ENCODE data around the gene ATN1. TPM values are rescaled to one million over a fixed set of nuclear protein-coding genes. Genes with fewer than 3 reads are reported as not detected.

The ATN1 gene
- total and polyA plus RNA-seq, 2 of the 4 experiments (the other 2 are of a cell fraction): 3.4 to 58.7 TPM

- in situ Hi-C loops (cut with MboI; ENCODE audit: low sequenced_read_pairs) (no loop called here), intact Hi-C loops (cut with micrococcal nuclease) (loop anchor here (1.0 to 2.0 kb wide), 3 partner anchors 14 to 51 kb away; partner anchors contain the start of gene SPSB2), dilution Hi-C loops (cut with HindIII; ENCODE audit: low sequenced_read_pairs, unreplicated experiment) (no loop called here)
- Histone ChIP-seq H2AK5ac (ENCODE audit: low read depth, low read length) (no peak overlapping the region), H3K14ac (replicated peaks; ENCODE audit: low read depth, low read length) (no peak overlapping the region), H4K8ac (ENCODE audit: low read depth in 2 of 2, low read length in 2 of 2) (0 out of 4 replicates have a peak overlapping the region, but pooled peaks of 1 of the 2 experiments have one; percentile 22), H3K4me3 (ENCODE audit: insufficient read depth, low read depth, low read length) (no peak overlapping the region), H3K9me3 (ENCODE audit: control insufficient read depth, insufficient read depth, low read length) (no peaks in the 10 kb centered on the region), H2BK120ac (ENCODE audit: low read depth, low read length) (no peak overlapping the region), H3K23ac (ENCODE audit: low read depth, low read length) (no peak overlapping the region), H4K91ac (ENCODE audit: insufficient read depth, low read depth, low read length) (no peak overlapping the region), H3K9ac (ENCODE audit: low read depth, low read length) (no peak overlapping the region), H3K79me1 (ENCODE audit: low read depth in 1 of 2, low read length in 2 of 2) (peaks cover 16 to 22% of the 10 kb centered on the region in 2 experiments; a peak in 3 of 4 replicates), H2BK5ac (ENCODE audit: low read depth, low read length, poor library complexity, severe bottlenecking) (no peak overlapping the region), H3K4me2 (ENCODE audit: low read depth, low read length) (no peak overlapping the region), H3K27me3 (ENCODE audit: control insufficient read depth, insufficient read depth, low read length) (no peaks in the 10 kb centered on the region), H3K36me3 (ENCODE audit: control insufficient read depth, insufficient read depth, low read length) (peaks cover 34% of the 10 kb centered on the region), H3K27ac (ENCODE audit: insufficient read depth, low read length) (no peak overlapping the region), H3K18ac (ENCODE audit: low read depth, low read length) (no peak overlapping the region), H3K4me1 (ENCODE audit: control insufficient read depth, insufficient read depth, low read length) (peaks cover 20% of the 10 kb centered on the region), H4K5ac (ENCODE audit: low read depth, low read length) (no peak overlapping the region), H2BK20ac (ENCODE audit: low read depth, low read length) (no peak overlapping the region), H3K9me1 (ENCODE audit: insufficient read depth, low read length) (peaks cover 6% of the 10 kb centered on the region; the same call in 1 of the 2 replicates), H2AFZ (replicated peaks; ENCODE audit: low read length, poor library complexity) (no peak overlapping the region), H2BK15ac (ENCODE audit: low read depth, low read length) (no peak overlapping the region), H3K56ac (ENCODE audit: extremely low read depth, insufficient read depth, low read length) (no peak overlapping the region), H3K4ac (ENCODE audit: low read depth, low read length) (no peak overlapping the region), H2AK9ac (replicated peaks; ENCODE audit: low read depth, low read length, poor library complexity) (no peak overlapping the region), H4K20me1 (ENCODE audit: insufficient read depth, low read length) (peaks cover 4% of the 10 kb centered on the region; the same call in 1 of the 2 replicates)
- no peak for TF ChIP-seq SMC3 (IDR thresholded peaks at IDR 0.05; ENCODE audit: low read depth, low read length)
- no peak for TF ChIP-seq NFE2L2 (IDR thresholded peaks at IDR 0.05; ENCODE audit: low read depth, low read length)
- no peak for TF ChIP-seq USF2 (IDR thresholded peaks at IDR 0.05; ENCODE audit: low read depth, low read length)
- no peak for TF ChIP-seq RFX5 (IDR thresholded peaks at IDR 0.05; ENCODE audit: low read depth, low read length)
- TF ChIP-seq CEBPB (IDR thresholded peaks at IDR 0.05; ENCODE audit: low read depth, low read length): no peak
- no peak for TF ChIP-seq ELK1 (IDR thresholded peaks at IDR 0.05; ENCODE audit: borderline replicate concordance, low read depth, low read length)
- TF ChIP-seq BHLHE40 (IDR thresholded peaks at IDR 0.05; ENCODE audit: low read depth, low read length): no peak
- TF ChIP-seq MAFK (IDR thresholded peaks at IDR 0.05; ENCODE audit: low read depth, low read length): no peak
- no peak for TF ChIP-seq MAZ (IDR thresholded peaks at IDR 0.05; ENCODE audit: borderline replicate concordance, low read depth, low read length)
- no peak for TF ChIP-seq CTCF (conservative IDR thresholded peaks at IDR 0.05; ENCODE audit: low read depth, low read length)
- no peak for TF ChIP-seq CHD1 (IDR thresholded peaks at IDR 0.05; ENCODE audit: low read depth, low read length)
- no peak for TF ChIP-seq FOS (IDR thresholded peaks at IDR 0.05; ENCODE audit: low read depth, low read length)
- TF ChIP-seq RCOR1 (IDR thresholded peaks at IDR 0.05; ENCODE audit: insufficient replicate concordance, low read length): no peak
- no peak for TF ChIP-seq POLR2A (IDR thresholded peaks at IDR 0.05; ENCODE audit: low read depth, low read length)
- TF ChIP-seq RAD21 (IDR thresholded peaks at IDR 0.05; ENCODE audit: low read length): no peak
- no peak for TF ChIP-seq MXI1 (IDR thresholded peaks at IDR 0.05; ENCODE audit: borderline replicate concordance, low read depth, low read length)
- WGBS, 2 experiments (ENCODE audit: extremely low coverage in 2 of 2, insufficient read length in 1 of 2): 80% methylated on average over 3 of the region's 6 CpGs; no CpG with 5 or more reads in 1 of the 2 experiments
- BruUV-seq (replicated peaks): no TSS peak
- ChIA-PET POLR2A (ENCODE audit: unreplicated experiment) (interaction anchor here (0.5 kb wide), 1 partner anchor 131 kb away, joined by 3 read pairs; no protein-coding TSS in a partner anchor), CTCF (interaction anchor here (0.6 to 1.8 kb wide), 4 partner anchors 10 to 184 kb away, joined by 3 to 7 read pairs (median 4); partner anchors contain the start of genes ENO2 and SPSB2)
- DNase-seq: no peak
- no peak for ATAC-seq (ENCODE audit: low read depth)
Measured at GRCh38 chr12:6923851-6924250, 3.9 kb upstream of the ATN1 start.

Measured in IMR-90 (cell line).